ENCODE data around the gene STK10. TPM values are rescaled to one million over a fixed set of nuclear protein-coding genes. Genes with fewer than 3 reads are reported as not detected.

The STK10 gene
- total and polyA plus RNA-seq, 2 experiments from 2014 or later, result 7.5 to 17.8 TPM

GRCh38 chr5:172115541-172115982 is 72.5 kb downstream of the STK10 start:
- no peak overlapping the region for H3K4me3 ChIP-seq
- no peak for DNase-seq (ENCODE audit: low spot score)
- H3K4me2 ChIP-seq, result no peak overlapping the region
- peaks cover 11% of the 10 kb centered on the region; the same call in 1 of the 2 replicates for H3K4me1 ChIP-seq (ENCODE audit: insufficient read depth)
- no peaks in the 10 kb centered on the region; the same call in 2 of the 3 replicates for H3K9me3 Mint-ChIP-seq
- H3K27ac Mint-ChIP-seq, result no peak overlapping the region
- peaks cover 15% of the 10 kb centered on the region for H3K4me1 Mint-ChIP-seq
- 0 out of 2 replicates have a peak, but pooled peaks cover 3% of the 10 kb centered on the region for H3F3A ChIP-seq (replicated peaks; ENCODE audit: low read depth)
- H4K20me1 ChIP-seq (replicated peaks; ENCODE audit: insufficient read depth), result no peaks in the 10 kb centered on the region; the same call in 1 of the 2 replicates
- H3K36me3 ChIP-seq (ENCODE audit: insufficient read depth), result no peaks in the 10 kb centered on the region
- TF ChIP-seq NANOG (IDR thresholded peaks at IDR 0.05; ENCODE audit: borderline replicate concordance) (no peak), ZNF331 (CRISPR knock-in tag; IDR thresholded peaks at IDR 0.05; ENCODE audit: low read depth) (no peak), STAT1 (IDR thresholded peaks at IDR 0.05; ENCODE audit: unreplicated experiment) (no peak), EZH2phosphoT487 (IDR thresholded peaks at IDR 0.05; ENCODE audit: unreplicated experiment) (no peak), JUNB (IDR thresholded peaks at IDR 0.05; ENCODE audit: unreplicated experiment) (no peak), CREB1 (CRISPR knock-in tag; IDR thresholded peaks at IDR 0.05; ENCODE audit: low read depth) (no peak), REST (IDR thresholded peaks at IDR 0.05; ENCODE audit: unreplicated experiment) (no peak)
- no peaks in the 10 kb centered on the region for H3K27me3 ChIP-seq (ENCODE audit: insufficient read depth)
- ATAC-seq, result no peak
- no peak overlapping the region for H2AFZ ChIP-seq
- H3K36me3 Mint-ChIP-seq (ENCODE audit: low read depth), result peaks cover 15% of the 10 kb centered on the region
- peaks cover 9% of the 10 kb centered on the region for H3K27me3 Mint-ChIP-seq (ENCODE audit: insufficient read depth, low read depth, poor library complexity)
- H3K4me3 Mint-ChIP-seq, result no peak overlapping the region
- H3K79me2 ChIP-seq (replicated peaks; ENCODE audit: insufficient read depth), result no peaks in the 10 kb centered on the region
- no peaks in the 10 kb centered on the region for H3K9me2 ChIP-seq (ENCODE audit: insufficient read depth)
- H3K27ac ChIP-seq (ENCODE audit: low read depth), result 0 out of 2 replicates have a peak overlapping the region, but pooled peaks have one; percentile 9

- Histone ChIP-seq H3F3A (replicated peaks; ENCODE audit: low read depth) (0 out of 2 replicates have a peak, but pooled peaks cover 5% of the 10 kb centered on the region), H3K27ac (ENCODE audit: low read depth) (0 out of 2 replicates have a peak overlapping the region, but pooled peaks have one; percentile 9), H3K4me1 (ENCODE audit: insufficient read depth) (peaks cover 15% of the 10 kb centered on the region; the same call in 1 of the 2 replicates), H3K36me3 (ENCODE audit: insufficient read depth) (no peaks in the 10 kb centered on the region), H3K27me3 (ENCODE audit: insufficient read depth) (no peaks in the 10 kb centered on the region), H3K4me3 (no peak overlapping the region), H4K20me1 (replicated peaks; ENCODE audit: insufficient read depth) (no peaks in the 10 kb centered on the region; the same call in 1 of the 2 replicates), H3K79me2 (replicated peaks; ENCODE audit: insufficient read depth) (no peaks in the 10 kb centered on the region), H3K4me2 (no peak overlapping the region), H3K9me2 (ENCODE audit: insufficient read depth) (no peaks in the 10 kb centered on the region), H2AFZ (no peak overlapping the region)
- ATAC-seq, result peak; percentile 51
- Mint-ChIP-seq H3K27ac (peak overlapping the region; percentile 8), H3K4me1 (peaks cover 21% of the 10 kb centered on the region), H3K9me3 (no peaks in the 10 kb centered on the region; the same call in 2 of the 3 replicates), H3K36me3 (ENCODE audit: low read depth) (peaks cover 15% of the 10 kb centered on the region), H3K4me3 (no peak overlapping the region), H3K27me3 (ENCODE audit: insufficient read depth, low read depth, poor library complexity) (peaks cover 15% of the 10 kb centered on the region)
- TF ChIP-seq ZNF331 (CRISPR knock-in tag; IDR thresholded peaks at IDR 0.05; ENCODE audit: low read depth) (no peak), REST (IDR thresholded peaks at IDR 0.05; ENCODE audit: unreplicated experiment) (no peak)
- DNase-seq (ENCODE audit: low spot score), result peak; percentile 32
These were observed 73.1 kb downstream of the STK10 start for GRCh38 chr5:172114875-172115422.
